Loucy (cell line): ENCODE results near the gene NRARP.

ENCODE experiments used
- CTCF ChIP-seq: fragments of 200-600 bp; sonication (generic); conservative IDR thresholded peaks from 2 replicates; pipeline ENCODE4 v1.5.1; 2014; ENCODE audit warnings: mild to moderate bottlenecking, antibody characterized with exemption, low read length
- EZH2phosphoT487 ChIP-seq: fragments of 200-600 bp; IDR thresholded peaks from 2 replicates; pipeline ENCODE4 v1.6.1; 2018; ENCODE audit warnings: antibody characterized with exemption, mild to moderate bottlenecking, moderate library complexity, borderline replicate concordance

DNA sequence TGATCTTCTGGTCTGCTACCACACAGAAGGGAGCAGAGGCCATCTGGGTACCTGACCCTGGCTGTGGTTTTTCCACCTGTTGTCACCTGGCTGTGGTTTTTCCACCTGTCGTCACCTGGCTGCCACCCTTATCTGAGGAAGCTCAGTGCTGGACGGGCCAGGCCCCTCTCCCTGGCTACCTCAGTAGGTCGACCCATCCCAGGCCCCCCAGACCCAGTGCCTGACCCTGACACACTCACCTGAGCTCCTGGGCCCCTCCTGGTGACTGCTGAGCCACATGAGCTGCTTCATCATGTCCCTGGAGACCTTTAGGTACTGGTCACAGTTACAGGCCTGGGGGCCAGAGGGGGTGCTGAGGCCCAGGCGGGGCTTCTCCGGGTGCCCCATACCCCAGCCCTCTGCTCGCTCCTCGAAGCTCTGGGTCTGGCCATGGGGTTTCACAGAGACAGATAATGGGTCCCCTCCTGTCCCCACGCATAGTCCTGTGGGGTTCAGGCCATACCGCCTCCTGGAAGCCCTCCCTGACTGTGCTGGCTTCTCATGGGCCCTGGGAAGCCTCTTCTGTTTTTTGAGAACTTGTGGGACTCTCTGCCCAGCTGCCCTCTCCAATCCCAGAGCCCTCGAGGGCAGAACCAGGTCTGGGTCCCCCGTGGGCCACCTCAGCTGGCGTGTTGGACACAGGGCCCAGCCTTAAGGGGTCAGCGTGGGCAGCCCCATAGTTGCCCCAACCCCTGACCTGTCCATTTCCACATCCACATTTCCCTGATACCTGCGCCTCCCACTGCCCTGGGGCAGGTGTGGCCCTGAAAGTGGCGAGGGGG, 7.5 kb upstream of the NRARP start:
- TF ChIP-seq CTCF (no peak), EZH2phosphoT487 (no peak)
